OCI-LY7 (cell line): ENCODE data around the gene TNFRSF8. TPM values are rescaled to one million over a fixed set of nuclear protein-coding genes. Genes with fewer than 3 reads are reported as not detected.

Source experiments
- BruUV-seq: library from RNA; stranded (reverse); fragments of 400-500 nt; replicated peaks from 2 replicates; lab custom pipeline; 2021; lab: Mats Ljungman, UMichigan
- CTCF ChIA-PET: fragments of 300-600 bp; sonication (Branson Sonifier 250); formaldehyde crosslinking; loops from one replicate; lab custom pipeline; 2022; ENCODE audit warnings: antibody characterized with exemption; ENCODE audit not compliant: unreplicated experiment; lab: Charles Lee
- POLR2A ChIA-PET: fragments of 300-600 bp; sonication (Branson Sonifier 250); formaldehyde crosslinking; loops from one replicate; lab custom pipeline; 2022; ENCODE audit warnings: antibody characterized with exemption; lab: Charles Lee
- DNase-seq: peaks from one replicate; pipeline ENCODE4 v3.0.0-alpha.2; 2015; ENCODE audit warnings: low spot score
- H2AFZ ChIP-seq: fragments of 200-600 bp; sonication (generic), shearing (Covaris generic); 2 replicates; pipeline ENCODE4 v1.6.1; 2014; ENCODE audit warnings: mild to moderate bottlenecking, antibody characterized with exemption, low read length, moderate library complexity
- H3K27ac ChIP-seq: fragments of 200-600 bp; sonication (generic); 2 replicates; pipeline ENCODE4 v1.5.1; 2014; ENCODE audit warnings: mixed run types, low read depth, mild to moderate bottlenecking, moderate library complexity, low read length, inconsistent platforms; ENCODE audit not compliant: poor library complexity, severe bottlenecking
- H3K36me3 ChIP-seq: fragments of 200-600 bp; sonication (generic); 2 replicates; pipeline ENCODE4 v1.6.1; 2014; ENCODE audit warnings: mild to moderate bottlenecking, antibody characterized with exemption, low read length, moderate library complexity, mixed read lengths; ENCODE audit not compliant: insufficient read depth
- H3K4me1 ChIP-seq: fragments of 200-600 bp; sonication (generic); 2 replicates; pipeline ENCODE4 v1.5.1; 2014; ENCODE audit warnings: mild to moderate bottlenecking, low read length; ENCODE audit not compliant: insufficient read depth, poor library complexity, severe bottlenecking
- H3K4me2 ChIP-seq: fragments of 200-600 bp; sonication (generic); 2 replicates; pipeline ENCODE4 v1.6.1; 2014; ENCODE audit warnings: mild to moderate bottlenecking, low read length
- H3K4me3 ChIP-seq: fragments of 200-600 bp; sonication (generic); 2 replicates; pipeline ENCODE4 v1.5.1; 2014; ENCODE audit warnings: mild to moderate bottlenecking, low read depth, low read length; ENCODE audit not compliant: poor library complexity, severe bottlenecking
- H3K79me2 ChIP-seq: fragments of 200-600 bp; sonication (generic); 2 replicates; pipeline ENCODE4 v1.6.1; 2016; ENCODE audit warnings: low read depth, mild to moderate bottlenecking, low read length, moderate library complexity, mixed read lengths; ENCODE audit not compliant: insufficient read depth
- H3K9me2 ChIP-seq: fragments of 200-600 bp; sonication (generic); 2 replicates; pipeline ENCODE4 v1.6.1; 2016; ENCODE audit warnings: mild to moderate bottlenecking, low read length, mixed read lengths; ENCODE audit not compliant: insufficient read depth
- H3K9me3 ChIP-seq: fragments of 200-600 bp; sonication (generic); 2 replicates; pipeline ENCODE4 v1.6.1; 2014; ENCODE audit warnings: mild to moderate bottlenecking, mixed run types, low read length, mixed read lengths
- H4K20me1 ChIP-seq: fragments of 200-600 bp; sonication (generic); 2 replicates; pipeline ENCODE4 v1.6.1; 2014; ENCODE audit warnings: mild to moderate bottlenecking, antibody characterized with exemption, low read length, moderate library complexity, mixed read lengths; ENCODE audit not compliant: insufficient read depth
- CTCF ChIP-seq: fragments of 200-600 bp; sonication (generic); conservative IDR thresholded peaks from 2 replicates; pipeline ENCODE4 v1.5.1; 2014; ENCODE audit warnings: mild to moderate bottlenecking, antibody characterized with exemption, low read length, moderate library complexity, mixed read lengths
- EZH2phosphoT487 ChIP-seq: fragments of 200-600 bp; sonication (generic); IDR thresholded peaks from 2 replicates; pipeline ENCODE4 v1.6.1; 2018; ENCODE audit warnings: low read depth, borderline replicate concordance, mild to moderate bottlenecking, mixed run types, antibody characterized with exemption, low read length, moderate library complexity, mixed read lengths
- intact Hi-C: fragments of 100-400 bp; cut with micrococcal nuclease; formaldehyde crosslinking; loops from one replicate; pipeline ENCODE4 v1.10.0; 2022; ENCODE audit not compliant: unreplicated experiment
- total RNA-seq, 2 experiments: library from RNA; depleted of rRNA in 1 of 2; stranded (reverse); fragments of >200 nt in 1 of 2; shearing (Covaris generic) in 1 of 2; gene quantifications; 2 replicates each; pipeline ENCODE4 v1.2.3, GENCODE V29; 2014 to 2022

The TNFRSF8 gene
- total RNA-seq, 2 experiments from 2014 or later: 0.29 TPM; not detected in 1

GRCh38 chr1:12081648-12082396, 18.7 kb downstream of the TNFRSF8 start:
- Histone ChIP-seq H3K9me2 (no peaks in the 10 kb centered on the region), H3K27ac (no peak overlapping the region), H3K79me2 (no peaks in the 10 kb centered on the region), H2AFZ (peak overlapping the region; percentile 90), H3K4me3 (peak overlapping the region; percentile 20), H3K9me3 (peaks cover 13% of the 10 kb centered on the region; the same call in 1 of the 2 replicates), H3K4me1 (peaks cover 20% of the 10 kb centered on the region), H3K4me2 (peak overlapping the region; percentile 11; the same call in 1 of the 2 replicates), H4K20me1 (no peaks in the 10 kb centered on the region), H3K36me3 (no peaks in the 10 kb centered on the region)
- POLR2A ChIA-PET: no interaction called here
- CTCF ChIA-PET: interaction anchor here (0.6 kb wide), 1 partner anchor 229 kb away, joined by 4 read pairs; no protein-coding TSS in a partner anchor
- intact Hi-C loops: no loop called here
- no peak for TF ChIP-seq EZH2phosphoT487
- DNase-seq: peak; percentile 40
- no TSS peak for BruUV-seq

GRCh38 chr1:12082988-12083387, 19.9 kb downstream of the TNFRSF8 start:
- intact Hi-C loops: no loop called here
- Histone ChIP-seq H4K20me1 (no peaks in the 10 kb centered on the region), H3K9me2 (no peaks in the 10 kb centered on the region), H3K4me2 (no peak overlapping the region), H3K36me3 (no peaks in the 10 kb centered on the region), H3K79me2 (no peaks in the 10 kb centered on the region), H3K4me1 (peaks cover 20% of the 10 kb centered on the region), H2AFZ (no peak overlapping the region), H3K4me3 (no peak overlapping the region), H3K9me3 (peaks cover 13% of the 10 kb centered on the region; the same call in 1 of the 2 replicates), H3K27ac (no peak overlapping the region)
- CTCF ChIA-PET: no interaction called here
- BruUV-seq: no TSS peak
- DNase-seq: no peak
- TF ChIP-seq EZH2phosphoT487: no peak
- no peak for TF ChIP-seq CTCF
- POLR2A ChIA-PET: no interaction called here

- POLR2A ChIA-PET: interaction anchor here (0.5 to 0.6 kb wide), 2 partner anchors 65 to 107 kb away, joined by 3 read pairs; partner anchors contain the start of gene MIIP
- intact Hi-C loops: no loop called here
Observed at GRCh38 chr1:12083766-12084165, 20.7 kb downstream of the TNFRSF8 start.

More at GRCh38 chr1:12083766-12084165, 20.7 kb downstream of the TNFRSF8 start:
- Histone ChIP-seq H3K36me3 (no peaks in the 10 kb centered on the region), H3K4me3 (no peak overlapping the region), H3K9me2 (no peaks in the 10 kb centered on the region), H3K9me3 (peaks cover 13% of the 10 kb centered on the region; the same call in 1 of the 2 replicates), H3K4me1 (peaks cover 16% of the 10 kb centered on the region), H4K20me1 (no peaks in the 10 kb centered on the region), H3K27ac (no peak overlapping the region), H2AFZ (no peak overlapping the region), H3K4me2 (no peak overlapping the region), H3K79me2 (no peaks in the 10 kb centered on the region)
- BruUV-seq: no TSS peak
- TF ChIP-seq CTCF: no peak
- TF ChIP-seq EZH2phosphoT487: no peak
- DNase-seq: no peak
- CTCF ChIA-PET: no interaction called here
